Gastroesophageal sphincter (tissue), 4 donors: ENCODE measurements around the gene ADGRD1. TPM values are rescaled to one million over a fixed set of nuclear protein-coding genes. Genes with fewer than 3 reads are reported as not detected.

Experiments
- ATAC-seq: fragments of 150-250 bp; one replicate; pipeline ENCODE4 v1.9.1; 2016; ENCODE audit warnings: mild to moderate bottlenecking, moderate library complexity
- H3K27ac ChIP-seq, 4 donors: fragments of 200-600 bp; sonication (generic) in 3 of 4; 1 replicate in 3 of 4; 2 replicates in 1 of 4; pipeline ENCODE4 v1.5.1; 2016 to 2019
- H3K27me3 ChIP-seq: fragments of 200-600 bp; sonication (generic); one replicate; pipeline ENCODE4 v1.5.1; 2019
- H3K36me3 ChIP-seq, 2 donors: fragments of 200-600 bp; sonication (generic); one replicate each; pipeline ENCODE4 v1.5.1; 2019; ENCODE audit warnings: control low read depth in 1 of 2
- H3K4me1 ChIP-seq, 3 donors: fragments of 200-600 bp; sonication (generic); 1 replicate in 2 of 3; 2 replicates in 1 of 3; pipeline ENCODE4 v1.5.1; 2016 to 2019; ENCODE audit warnings: control low read depth in 2 of 3
- H3K4me3 ChIP-seq, 2 donors: fragments of 200-600 bp; sonication (generic); one replicate each; pipeline ENCODE4 v1.5.1; 2019; ENCODE audit warnings: mild to moderate bottlenecking in 1 of 2, moderate library complexity in 1 of 2
- H3K9me3 ChIP-seq, 3 donors: fragments of 200-600 bp; sonication (generic); one replicate each; pipeline ENCODE4 v1.5.1; 2017 to 2019; ENCODE audit warnings: control low read depth in 2 of 3
- EP300 ChIP-seq: sonication (generic); formaldehyde crosslinking; IDR thresholded peaks from one replicate; pipeline ENCODE4 v1.6.1; 2017; ENCODE audit warnings: antibody characterized with exemption, mild to moderate bottlenecking
- POLR2A ChIP-seq, 2 donors: fragments of 450-650 bp; IDR thresholded peaks; one replicate each; pipeline ENCODE4 v1.6.1; 2017; ENCODE audit warnings: antibody characterized with exemption in 2 of 2, mild to moderate bottlenecking in 2 of 2, moderate library complexity in 1 of 2
- POLR2AphosphoS5 ChIP-seq: sonication (generic); formaldehyde crosslinking; IDR thresholded peaks from one replicate; pipeline ENCODE4 v1.6.1; 2017; ENCODE audit warnings: antibody characterized with exemption
- WGBS, 2 donors: methylation state at CpG; one replicate each; pipeline ENCODE4 v1.1.5; 2018; ENCODE audit warnings: low coverage in 1 of 2; 5-methylcytosine and 5-hydroxymethylcytosine counted together
- total RNA-seq, 4 donors: library from RNA; depleted of rRNA; stranded (reverse); fragments of >200 nt; gene quantifications; one replicate each; pipeline ENCODE4 v1.1.0, GENCODE V29; 2016
- TF ChIP-seq, protein P1 (sequence below), 4 experiments: fragments of 200-600 bp in 2 of 4; fragments of 450-650 bp in 2 of 4; sonication (generic) in 1 of 4; IDR thresholded peaks; one replicate each; pipeline ENCODE4 v1.5.1; 2017 to 2019; ENCODE audit warnings: antibody characterized with exemption in 4 of 4, mild to moderate bottlenecking in 2 of 4, moderate library complexity in 2 of 4

The ADGRD1 gene
- total RNA-seq, 4 donors from 2014 or later = 19.1 to 43.4 (median 31.3) TPM

DNA sequence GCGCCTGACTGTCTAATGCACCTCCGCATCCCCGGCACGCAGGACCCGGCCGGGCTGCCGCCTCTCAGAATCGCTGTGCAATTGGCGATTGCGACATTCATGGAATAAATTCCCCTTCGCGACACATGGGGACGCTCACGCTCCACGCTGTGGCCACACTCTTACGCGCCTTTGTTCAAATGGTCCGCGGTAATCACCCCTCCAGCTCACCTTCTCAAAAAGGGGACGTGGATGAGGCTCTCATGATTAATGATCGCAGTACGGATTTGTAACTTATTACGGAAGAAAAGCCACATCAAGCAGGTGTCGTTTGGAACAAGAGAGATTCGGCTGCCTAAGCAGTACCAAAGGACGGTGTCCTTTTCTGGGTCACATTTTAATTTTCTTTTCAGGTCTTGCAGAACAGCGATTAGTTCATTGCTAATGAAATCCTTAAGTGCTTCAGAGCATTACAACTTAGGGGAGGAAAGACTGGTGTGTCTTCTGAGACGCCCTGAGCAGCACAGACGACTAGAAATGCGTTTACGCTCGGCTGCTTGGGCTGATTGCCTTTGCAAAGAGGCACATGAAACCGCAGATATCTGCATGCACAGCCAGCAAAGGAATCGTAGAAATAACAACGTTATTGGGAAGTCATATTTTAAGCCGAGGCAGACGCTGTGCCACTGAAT is 37.3 kb upstream of the ADGRD1 start:
- peak overlapping the region in 1 of 4 donors; percentile 44 for H3K27ac ChIP-seq
- WGBS, 2 donors = 11% methylated on average over 18 to 32 of the region's 37 CpGs

DNA sequence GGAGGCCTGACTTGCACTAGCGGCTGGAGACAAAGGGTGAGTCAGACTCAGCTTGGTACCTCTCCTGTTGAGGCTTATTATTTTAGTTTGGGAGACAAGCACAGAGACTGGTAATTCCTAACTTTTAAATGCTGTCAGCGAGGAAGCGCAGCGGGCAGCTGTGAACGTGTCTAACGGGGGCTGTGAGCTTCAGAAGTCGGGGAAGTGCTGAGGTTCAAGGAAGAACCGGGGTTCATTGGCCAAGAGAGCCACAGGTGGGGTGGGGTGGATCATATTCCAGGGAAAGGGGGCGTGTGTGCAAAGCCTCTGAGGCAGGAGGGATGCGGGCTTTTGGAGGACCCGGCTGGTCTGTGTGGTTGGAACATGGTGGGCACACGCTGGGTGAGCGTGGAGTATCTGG is 36.1 kb upstream of the ADGRD1 start:
- H3K27me3 ChIP-seq = peaks cover 34% of the 10 kb centered on the region
- no peak for TF ChIP-seq POLR2A (IDR thresholded peaks at IDR 0.05)
- TF ChIP-seq EP300 = no peak
- TF ChIP-seq, protein P1, sequence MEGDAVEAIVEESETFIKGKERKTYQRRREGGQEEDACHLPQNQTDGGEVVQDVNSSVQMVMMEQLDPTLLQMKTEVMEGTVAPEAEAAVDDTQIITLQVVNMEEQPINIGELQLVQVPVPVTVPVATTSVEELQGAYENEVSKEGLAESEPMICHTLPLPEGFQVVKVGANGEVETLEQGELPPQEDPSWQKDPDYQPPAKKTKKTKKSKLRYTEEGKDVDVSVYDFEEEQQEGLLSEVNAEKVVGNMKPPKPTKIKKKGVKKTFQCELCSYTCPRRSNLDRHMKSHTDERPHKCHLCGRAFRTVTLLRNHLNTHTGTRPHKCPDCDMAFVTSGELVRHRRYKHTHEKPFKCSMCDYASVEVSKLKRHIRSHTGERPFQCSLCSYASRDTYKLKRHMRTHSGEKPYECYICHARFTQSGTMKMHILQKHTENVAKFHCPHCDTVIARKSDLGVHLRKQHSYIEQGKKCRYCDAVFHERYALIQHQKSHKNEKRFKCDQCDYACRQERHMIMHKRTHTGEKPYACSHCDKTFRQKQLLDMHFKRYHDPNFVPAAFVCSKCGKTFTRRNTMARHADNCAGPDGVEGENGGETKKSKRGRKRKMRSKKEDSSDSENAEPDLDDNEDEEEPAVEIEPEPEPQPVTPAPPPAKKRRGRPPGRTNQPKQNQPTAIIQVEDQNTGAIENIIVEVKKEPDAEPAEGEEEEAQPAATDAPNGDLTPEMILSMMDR (IDR thresholded peaks at IDR 0.05) = no peak
- TF ChIP-seq POLR2AphosphoS5 = no peak
- no peak for ATAC-seq
- no peak overlapping the region for H3K4me3 ChIP-seq
- H3K4me1 ChIP-seq = peaks cover 0 to 20% (median 5%) of the 10 kb centered on the region in 3 donors
- peaks cover 0 to 12% (median 0%) of the 10 kb centered on the region in 3 donors for H3K9me3 ChIP-seq
- WGBS, 2 donors = 95% methylated on average over 13 of the region's 13 CpGs; no CpG with 5 or more reads in 1 of the 2 donors
- no peak overlapping the region for H3K27ac ChIP-seq
- no peaks in the 10 kb centered on the region for H3K36me3 ChIP-seq

More for the DNA sequence above, 37.3 kb upstream of the ADGRD1 start:
- ATAC-seq = peak; percentile 63
- H3K4me1 ChIP-seq = peaks cover 0 to 19% (median 3%) of the 10 kb centered on the region in 3 donors
- no peak for TF ChIP-seq POLR2AphosphoS5
- TF ChIP-seq, protein P1 (IDR thresholded peaks at IDR 0.05) = peak; percentile 92 to 98 (median 96)
- peak overlapping the region in 1 of 2 donors; percentile 35 for H3K4me3 ChIP-seq
- H3K36me3 ChIP-seq = no peaks in the 10 kb centered on the region
- H3K27me3 ChIP-seq = peaks cover 24% of the 10 kb centered on the region
- H3K9me3 ChIP-seq = peaks cover 0 to 10% (median 0%) of the 10 kb centered on the region in 3 donors

DNA sequence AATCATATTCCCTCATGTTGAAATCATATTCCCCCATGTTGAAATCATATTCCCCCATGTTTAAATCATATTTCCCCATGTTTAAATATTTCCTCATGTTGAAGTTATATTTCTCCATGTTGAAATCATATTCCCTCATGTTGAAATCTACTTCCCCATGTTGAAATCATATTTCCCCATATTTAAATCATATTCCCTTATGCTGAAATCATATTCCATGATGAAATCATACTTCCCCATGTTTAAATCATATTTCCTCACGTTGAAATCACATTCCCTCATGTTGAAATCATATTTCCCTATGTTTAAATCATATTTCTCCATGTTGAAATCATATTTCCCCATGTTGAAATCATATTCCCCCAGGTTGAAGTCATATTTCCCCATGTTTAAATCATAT is 34.6 kb upstream of the ADGRD1 start:
- Histone ChIP-seq H3K4me3 (no peak overlapping the region), H3K27ac (no peak overlapping the region), H3K36me3 (no peaks in the 10 kb centered on the region), H3K4me1 (peaks cover 0 to 20% (median 5%) of the 10 kb centered on the region in 3 donors), H3K9me3 (peaks cover 0 to 12% (median 0%) of the 10 kb centered on the region in 3 donors), H3K27me3 (peaks cover 29% of the 10 kb centered on the region)
- WGBS, 2 donors = 50 to 63% methylated on average over 1 of the region's 1 CpG
- TF ChIP-seq POLR2AphosphoS5 = no peak
- TF ChIP-seq, protein P1 (IDR thresholded peaks at IDR 0.05) = no peak
- TF ChIP-seq EP300 = no peak
- TF ChIP-seq POLR2A (IDR thresholded peaks at IDR 0.05) = no peak
- ATAC-seq = no peak

DNA sequence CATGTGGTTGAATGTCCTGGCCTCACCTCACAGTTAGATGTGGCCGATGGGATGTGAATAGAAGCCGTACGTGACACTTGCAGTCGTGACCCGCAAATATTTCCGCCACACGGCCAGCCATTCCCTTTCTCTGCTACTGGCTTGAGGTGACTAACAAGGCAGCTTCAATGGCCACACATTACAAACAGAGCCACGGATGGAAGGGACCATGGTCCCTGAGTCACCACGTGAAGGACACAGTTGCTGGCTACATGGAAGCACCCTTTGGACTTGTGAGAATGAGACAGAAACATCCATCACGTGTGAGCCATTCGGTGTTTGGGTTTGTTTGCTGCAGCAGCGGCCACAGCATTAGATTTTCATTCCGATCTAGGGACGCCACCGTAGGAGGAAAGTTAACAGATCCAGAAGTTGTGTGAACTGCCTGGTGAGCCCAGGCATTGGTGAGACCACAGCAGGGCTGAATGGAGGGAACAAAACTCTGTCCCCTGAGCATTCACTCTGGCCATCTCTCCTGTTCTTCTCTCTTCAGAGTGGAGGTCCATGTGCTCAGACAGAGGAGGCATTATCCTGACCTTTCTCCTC is 33.5 kb upstream of the ADGRD1 start:
- Histone ChIP-seq H3K27me3 (peaks cover 29% of the 10 kb centered on the region), H3K9me3 (peaks cover 0 to 12% (median 0%) of the 10 kb centered on the region in 3 donors), H3K4me3 (no peak overlapping the region), H3K4me1 (peaks cover 0 to 23% (median 5%) of the 10 kb centered on the region in 3 donors), H3K27ac (peak overlapping the region in 3 of 4 donors; percentile 30 to 76 (median 68)), H3K36me3 (no peaks in the 10 kb centered on the region)
- WGBS, 2 donors = 93 to 100% methylated on average over 3 to 12 of the region's 15 CpGs
- no peak for ATAC-seq
- TF ChIP-seq EP300 (no peak), POLR2AphosphoS5 (no peak), POLR2A (IDR thresholded peaks at IDR 0.05) (no peak)
- TF ChIP-seq, protein P1 (IDR thresholded peaks at IDR 0.05) = no peak
